ENCODE results near the gene SLC25A21.
A peak's percentile ranks its signal among the peaks of the same experiment; 100 is the strongest.

GRCh38 chr14:36664322-36665193, 507.8 kb downstream of the SLC25A21 start:
- TF ChIP-seq, protein P1, sequence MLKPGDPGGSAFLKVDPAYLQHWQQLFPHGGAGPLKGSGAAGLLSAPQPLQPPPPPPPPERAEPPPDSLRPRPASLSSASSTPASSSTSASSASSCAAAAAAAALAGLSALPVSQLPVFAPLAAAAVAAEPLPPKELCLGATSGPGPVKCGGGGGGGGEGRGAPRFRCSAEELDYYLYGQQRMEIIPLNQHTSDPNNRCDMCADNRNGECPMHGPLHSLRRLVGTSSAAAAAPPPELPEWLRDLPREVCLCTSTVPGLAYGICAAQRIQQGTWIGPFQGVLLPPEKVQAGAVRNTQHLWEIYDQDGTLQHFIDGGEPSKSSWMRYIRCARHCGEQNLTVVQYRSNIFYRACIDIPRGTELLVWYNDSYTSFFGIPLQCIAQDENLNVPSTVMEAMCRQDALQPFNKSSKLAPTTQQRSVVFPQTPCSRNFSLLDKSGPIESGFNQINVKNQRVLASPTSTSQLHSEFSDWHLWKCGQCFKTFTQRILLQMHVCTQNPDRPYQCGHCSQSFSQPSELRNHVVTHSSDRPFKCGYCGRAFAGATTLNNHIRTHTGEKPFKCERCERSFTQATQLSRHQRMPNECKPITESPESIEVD (tag by site-specific recombination; IDR thresholded peaks at IDR 0.05), result peak; percentile 38; the same call in 1 of the 2 replicates
- TF ChIP-seq ZBTB26 (tag by site-specific recombination; optimal IDR thresholded peaks at IDR 0.05) (no peak), OSR2 (tag by site-specific recombination; IDR thresholded peaks at IDR 0.05) (no peak), ZNF830 (tag by site-specific recombination; IDR thresholded peaks at IDR 0.05; ENCODE audit: low read depth) (no peak), ZNF121 (tag by site-specific recombination; IDR thresholded peaks at IDR 0.05) (no peak), ZNF629 (tag by site-specific recombination; IDR thresholded peaks at IDR 0.05) (no peak), ZNF274 (IDR thresholded peaks at IDR 0.05; ENCODE audit: low read length) (no peak), ZNF274 (tag by site-specific recombination; IDR thresholded peaks at IDR 0.05; ENCODE audit: borderline replicate concordance) (no peak)
- TF ChIP-seq, protein P2, sequence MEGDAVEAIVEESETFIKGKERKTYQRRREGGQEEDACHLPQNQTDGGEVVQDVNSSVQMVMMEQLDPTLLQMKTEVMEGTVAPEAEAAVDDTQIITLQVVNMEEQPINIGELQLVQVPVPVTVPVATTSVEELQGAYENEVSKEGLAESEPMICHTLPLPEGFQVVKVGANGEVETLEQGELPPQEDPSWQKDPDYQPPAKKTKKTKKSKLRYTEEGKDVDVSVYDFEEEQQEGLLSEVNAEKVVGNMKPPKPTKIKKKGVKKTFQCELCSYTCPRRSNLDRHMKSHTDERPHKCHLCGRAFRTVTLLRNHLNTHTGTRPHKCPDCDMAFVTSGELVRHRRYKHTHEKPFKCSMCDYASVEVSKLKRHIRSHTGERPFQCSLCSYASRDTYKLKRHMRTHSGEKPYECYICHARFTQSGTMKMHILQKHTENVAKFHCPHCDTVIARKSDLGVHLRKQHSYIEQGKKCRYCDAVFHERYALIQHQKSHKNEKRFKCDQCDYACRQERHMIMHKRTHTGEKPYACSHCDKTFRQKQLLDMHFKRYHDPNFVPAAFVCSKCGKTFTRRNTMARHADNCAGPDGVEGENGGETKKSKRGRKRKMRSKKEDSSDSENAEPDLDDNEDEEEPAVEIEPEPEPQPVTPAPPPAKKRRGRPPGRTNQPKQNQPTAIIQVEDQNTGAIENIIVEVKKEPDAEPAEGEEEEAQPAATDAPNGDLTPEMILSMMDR (tag by site-specific recombination; IDR thresholded peaks at IDR 0.05), result no peak
